Anterior cingulate cortex (tissue), 58 donors: Measurements from ENCODE around the gene THPO.
"Not testable (repeated sequence)": the region's sequence is repeated elsewhere in the genome, so short reads cannot be mapped to it uniquely, and the experiment has no call there.

Experiments used
- DNase-seq, 58 donors: peaks; one replicate each; lab custom pipeline; 2025; lab: John Stamatoyannopoulos, UW

Gene THPO

GRCh38 chr3:184352897-184353545 lies 25.0 kb downstream of the THPO start:
- no peak for DNase-seq

DNA sequence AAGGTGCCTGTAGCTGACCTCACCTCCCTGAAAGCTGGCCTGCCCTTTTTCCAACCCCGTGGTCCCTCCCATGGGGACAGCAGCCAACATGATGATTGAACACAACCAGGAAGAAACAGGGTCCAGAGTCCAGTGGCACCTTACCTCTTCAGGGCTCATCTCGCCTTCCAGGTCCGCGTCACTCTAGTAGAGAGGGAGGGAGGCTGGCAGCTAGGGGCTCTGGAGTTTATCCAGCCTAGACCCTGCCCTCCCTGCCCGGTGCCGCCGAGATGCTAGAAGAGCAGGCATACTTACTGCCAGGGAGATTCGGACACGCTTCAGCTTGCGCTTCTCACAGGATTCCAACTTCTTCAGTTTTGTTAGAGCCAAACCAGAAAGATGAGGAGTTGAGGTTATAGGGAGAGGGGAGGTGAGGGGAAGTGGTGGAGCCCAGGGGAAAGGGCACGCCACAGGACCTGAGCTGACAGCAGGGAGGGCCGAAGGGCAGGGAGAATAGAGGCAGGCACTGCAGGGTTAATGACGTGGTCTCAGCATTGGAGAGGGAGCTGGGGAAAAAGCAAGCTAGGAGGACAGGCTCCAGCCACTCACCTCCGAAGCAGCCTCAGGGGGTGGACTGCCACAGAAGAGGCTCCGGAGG lies 25.7 kb downstream of the THPO start:
- no peak for DNase-seq

DNA sequence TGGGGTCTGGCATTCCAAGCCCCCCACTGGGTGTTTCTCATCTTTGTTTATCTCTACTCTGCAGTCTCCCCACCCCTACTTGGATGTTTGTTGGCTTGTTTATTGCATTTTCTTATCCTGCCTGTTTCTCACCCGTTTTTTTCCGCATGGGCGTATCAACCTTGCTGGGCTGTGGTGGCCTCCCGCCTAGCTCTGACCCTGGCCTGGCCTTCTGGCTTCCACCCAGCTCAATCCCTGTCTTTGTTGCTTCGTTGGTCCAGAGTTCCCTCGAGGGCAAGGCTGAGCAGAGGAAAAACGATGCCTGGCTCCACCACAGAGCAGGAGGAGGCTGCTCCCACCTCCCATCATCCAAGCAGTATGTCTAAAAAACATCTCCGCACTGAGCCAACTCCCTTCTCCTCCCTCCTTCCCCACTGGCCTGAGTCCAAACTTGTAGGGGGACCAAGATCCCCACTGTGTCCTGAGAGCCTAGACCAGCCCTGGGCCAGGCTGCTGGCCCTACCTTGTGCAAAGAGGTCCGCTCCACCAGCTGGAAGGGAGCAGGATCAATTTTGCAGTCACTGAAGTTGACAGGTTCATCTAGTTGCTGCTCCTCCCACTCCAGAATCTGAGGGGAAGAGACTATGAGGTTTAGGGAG lies 26.4 kb downstream of the THPO start:
- DNase-seq, result peak in 1 of 58 donors; percentile 19

- DNase-seq, result no peak
Measured at GRCh38 chr3:184350618-184351017, 27.4 kb downstream of the THPO start.

GRCh38 chr3:184349563-184350470 lies 28.2 kb downstream of the THPO start:
- peak in 14 of 58 donors; percentile 11 to 44 (median 27) for DNase-seq

GRCh38 chr3:184348057-184348382 lies 30.0 kb downstream of the THPO start:
- DNase-seq, result no peak

DNA sequence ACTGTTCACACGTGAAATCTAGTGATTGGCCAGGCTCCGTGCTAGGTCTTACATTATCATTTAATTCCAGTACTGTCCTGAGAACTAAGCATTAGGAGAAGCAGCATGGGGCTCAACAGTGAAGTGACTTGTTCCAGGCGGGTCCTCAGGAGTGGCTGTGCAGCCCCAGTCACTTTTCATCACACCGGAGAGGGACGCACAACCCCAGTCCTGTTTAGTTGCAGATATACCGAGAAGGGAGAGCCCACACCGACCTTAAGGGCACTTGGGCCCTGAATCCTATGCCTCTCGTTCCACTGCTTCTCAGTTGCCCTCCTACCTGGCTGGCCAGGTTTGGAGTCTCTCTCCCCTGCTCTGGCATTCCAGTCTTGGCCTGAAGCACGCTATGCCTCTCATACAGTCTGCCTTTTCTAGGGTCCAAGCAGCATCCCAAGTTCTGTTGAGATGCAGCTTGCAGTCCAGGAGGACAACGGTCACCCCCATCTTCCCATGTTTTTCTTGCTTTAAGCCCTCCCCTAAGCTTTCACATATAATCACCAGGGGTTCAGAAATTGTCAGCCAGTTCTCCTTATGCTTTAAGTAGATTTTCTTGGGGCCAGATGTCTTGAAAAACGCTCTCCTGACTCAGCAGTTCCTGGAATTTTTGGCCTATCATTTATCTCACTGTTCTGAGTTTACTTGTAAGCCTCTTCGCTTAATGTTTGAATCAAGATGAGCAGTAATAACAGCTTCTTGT lies 30.5 kb downstream of the THPO start:
- no peak for DNase-seq

- peak in 1 of 58 donors; percentile 6 for DNase-seq
Measured at GRCh38 chr3:184346480-184347190, 31.4 kb downstream of the THPO start.

DNA sequence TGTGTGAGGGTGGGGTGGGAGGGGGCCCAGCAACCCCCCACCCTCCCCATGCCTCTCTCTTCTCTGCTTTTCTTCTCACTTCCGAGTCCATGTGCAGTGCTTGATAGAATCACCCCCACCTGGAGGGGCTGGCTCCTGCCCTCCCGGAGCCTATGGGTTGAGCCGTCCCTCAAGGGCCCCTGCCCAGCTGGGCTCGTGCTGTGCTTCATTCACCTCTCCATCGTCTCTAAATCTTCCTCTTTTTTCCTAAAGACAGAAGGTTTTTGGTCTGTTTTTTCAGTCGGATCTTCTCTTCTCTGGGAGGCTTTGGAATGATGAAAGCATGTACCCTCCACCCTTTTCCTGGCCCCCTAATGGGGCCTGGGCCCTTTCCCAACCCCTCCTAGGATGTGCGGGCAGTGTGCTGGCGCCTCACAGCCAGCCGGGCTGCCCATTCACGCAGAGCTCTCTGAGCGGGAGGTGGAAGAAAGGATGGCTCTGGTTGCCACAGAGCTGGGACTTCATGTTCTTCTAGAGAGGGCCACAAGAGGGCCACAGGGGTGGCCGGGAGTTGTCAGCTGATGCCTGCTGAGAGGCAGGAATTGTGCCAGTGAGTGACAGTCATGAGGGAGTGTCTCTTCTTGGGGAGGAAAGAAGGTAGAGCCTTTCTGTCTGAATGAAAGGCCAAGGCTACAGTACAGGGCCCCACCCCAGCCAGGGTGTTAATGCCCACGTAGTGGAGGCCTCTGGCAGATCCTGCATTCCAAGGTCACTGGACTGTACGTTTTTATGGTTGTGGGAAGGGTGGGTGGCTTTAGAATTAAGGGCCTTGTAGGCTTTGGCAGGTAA lies 32.5 kb downstream of the THPO start:
- DNase-seq, result peak; percentile 29 to 96 (median 83)

DNA sequence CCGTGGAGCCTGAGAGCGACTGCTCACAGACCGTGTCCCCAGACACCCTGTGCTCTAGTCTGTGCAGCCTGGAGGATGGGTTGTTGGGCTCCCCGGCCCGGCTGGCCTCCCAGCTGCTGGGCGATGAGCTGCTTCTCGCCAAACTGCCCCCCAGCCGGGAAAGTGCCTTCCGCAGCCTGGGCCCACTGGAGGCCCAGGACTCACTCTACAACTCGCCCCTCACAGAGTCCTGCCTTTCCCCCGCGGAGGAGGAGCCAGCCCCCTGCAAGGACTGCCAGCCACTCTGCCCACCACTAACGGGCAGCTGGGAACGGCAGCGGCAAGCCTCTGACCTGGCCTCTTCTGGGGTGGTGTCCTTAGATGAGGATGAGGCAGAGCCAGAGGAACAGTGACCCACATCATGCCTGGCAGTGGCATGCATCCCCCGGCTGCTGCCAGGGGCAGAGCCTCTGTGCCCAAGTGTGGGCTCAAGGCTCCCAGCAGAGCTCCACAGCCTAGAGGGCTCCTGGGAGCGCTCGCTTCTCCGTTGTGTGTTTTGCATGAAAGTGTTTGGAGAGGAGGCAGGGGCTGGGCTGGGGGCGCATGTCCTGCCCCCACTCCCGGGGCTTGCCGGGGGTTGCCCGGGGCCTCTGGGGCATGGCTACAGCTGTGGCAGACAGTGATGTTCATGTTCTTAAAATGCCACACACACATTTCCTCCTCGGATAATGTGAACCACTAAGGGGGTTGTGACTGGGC lies 33.3 kb downstream of the THPO start:
- peak in 8 of 58 donors; percentile 18 to 54 (median 31) for DNase-seq

GRCh38 chr3:184343200-184343876 lies 34.7 kb downstream of the THPO start:
- DNase-seq, result no peak

DNA sequence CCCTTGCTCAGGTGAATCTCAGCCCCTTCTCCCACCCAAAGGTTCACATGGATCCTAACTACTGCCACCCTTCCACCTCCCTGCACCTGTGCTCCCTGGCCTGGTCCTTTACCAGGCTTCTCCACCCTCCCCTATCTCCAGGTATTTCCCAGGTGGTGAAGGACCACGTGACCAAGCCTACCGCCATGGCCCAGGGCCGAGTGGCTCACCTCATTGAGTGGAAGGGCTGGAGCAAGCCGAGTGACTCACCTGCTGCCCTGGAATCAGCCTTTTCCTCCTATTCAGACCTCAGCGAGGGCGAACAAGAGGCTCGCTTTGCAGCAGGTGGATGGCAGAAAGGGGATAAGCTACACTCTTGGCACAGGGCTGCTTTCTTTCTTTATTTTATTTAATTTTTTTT lies 36.1 kb downstream of the THPO start:
- peak in 1 of 58 donors; percentile 5 for DNase-seq

GRCh38 chr3:184339451-184340135 lies 38.4 kb downstream of the THPO start:
- not testable (repeated sequence) for DNase-seq

GRCh38 chr3:184339001-184339400 lies 39.0 kb downstream of the THPO start:
- DNase-seq, result no peak

DNA sequence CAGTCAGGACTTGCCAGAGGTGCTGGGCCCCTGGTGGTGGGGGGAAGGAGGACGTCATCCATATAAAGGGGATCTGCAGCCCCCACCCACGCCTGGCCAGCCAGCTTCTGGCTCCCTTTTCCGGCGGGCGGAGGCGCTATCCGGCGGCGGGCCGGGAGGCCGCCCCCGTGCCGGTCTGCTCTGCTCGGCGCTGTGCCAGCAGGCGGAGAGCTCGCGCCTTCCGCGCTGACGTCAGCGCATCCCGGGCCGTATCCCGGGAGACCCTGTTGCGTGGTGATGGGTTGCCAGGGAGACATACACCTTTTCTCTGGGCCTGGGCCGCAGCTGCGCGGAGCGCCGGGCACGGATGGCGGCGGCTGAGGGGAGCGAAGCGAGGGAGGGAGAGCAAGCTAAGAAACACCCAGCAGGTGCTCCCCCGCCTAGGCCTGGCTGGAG lies 39.5 kb downstream of the THPO start:
- DNase-seq, result peak; percentile 14 to 94 (median 82)

DNA sequence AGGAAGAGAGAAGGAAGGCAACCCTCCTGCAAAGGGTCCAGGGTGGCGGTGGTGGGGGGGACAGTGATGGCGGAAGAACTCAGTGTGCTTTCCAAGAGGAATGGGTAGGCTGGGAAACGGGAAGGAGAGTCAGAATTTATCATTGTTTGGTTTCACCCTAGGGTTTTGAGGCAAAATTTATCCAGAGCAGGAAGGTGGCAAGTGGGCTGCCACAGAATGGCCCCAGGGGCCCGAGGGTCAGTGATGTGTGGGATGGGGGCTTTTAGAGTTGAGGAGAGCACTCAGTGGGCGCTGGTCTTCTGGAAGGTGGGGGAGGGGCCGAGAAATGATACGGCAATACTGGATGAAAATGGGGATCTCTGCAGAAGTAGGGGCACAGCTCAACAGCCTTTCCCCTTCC lies 40.0 kb downstream of the THPO start:
- DNase-seq, result peak in 1 of 58 donors; percentile 40

- peak in 54 of 58 donors; percentile 24 to 89 (median 69) for DNase-seq
Measured at GRCh38 chr3:184337399-184337714, 40.6 kb downstream of the THPO start, which contains the start of gene FAM131A. Gene FAM131A (plus strand): TSS chr3:184337600. CDS start chr3:184337631, 31 bp downstream.
